Measurements from ENCODE around the gene RDH8.

The RDH8 gene, protein sequence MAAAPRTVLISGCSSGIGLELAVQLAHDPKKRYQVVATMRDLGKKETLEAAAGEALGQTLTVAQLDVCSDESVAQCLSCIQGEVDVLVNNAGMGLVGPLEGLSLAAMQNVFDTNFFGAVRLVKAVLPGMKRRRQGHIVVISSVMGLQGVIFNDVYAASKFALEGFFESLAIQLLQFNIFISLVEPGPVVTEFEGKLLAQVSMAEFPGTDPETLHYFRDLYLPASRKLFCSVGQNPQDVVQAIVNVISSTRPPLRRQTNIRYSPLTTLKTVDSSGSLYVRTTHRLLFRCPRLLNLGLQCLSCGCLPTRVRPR

DNA sequence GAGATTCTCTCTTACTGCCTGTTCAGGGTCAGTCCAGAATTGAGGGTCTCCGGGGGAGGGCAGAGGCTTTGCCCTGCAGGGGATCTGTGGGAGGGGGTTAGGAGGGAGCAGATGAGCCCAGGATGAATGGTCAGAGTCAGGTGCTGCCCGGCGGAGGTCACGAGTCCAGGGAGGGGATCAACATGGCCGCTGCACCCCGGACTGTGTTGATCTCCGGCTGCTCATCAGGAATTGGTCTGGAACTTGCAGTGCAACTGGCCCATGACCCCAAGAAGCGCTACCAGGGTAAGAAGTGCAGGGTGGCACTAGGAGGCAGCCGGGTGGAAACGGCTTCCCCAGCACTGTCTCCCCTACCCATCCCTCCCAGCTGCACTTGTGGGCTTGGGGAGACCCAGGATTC, at the start of gene RDH8:
Gene RDH8 (plus strand): TSS at position 168 of the 400 bp plus-strand sequence. CDS start 15 bp downstream, at position 183.
- DNase-seq: no peak

DNA sequence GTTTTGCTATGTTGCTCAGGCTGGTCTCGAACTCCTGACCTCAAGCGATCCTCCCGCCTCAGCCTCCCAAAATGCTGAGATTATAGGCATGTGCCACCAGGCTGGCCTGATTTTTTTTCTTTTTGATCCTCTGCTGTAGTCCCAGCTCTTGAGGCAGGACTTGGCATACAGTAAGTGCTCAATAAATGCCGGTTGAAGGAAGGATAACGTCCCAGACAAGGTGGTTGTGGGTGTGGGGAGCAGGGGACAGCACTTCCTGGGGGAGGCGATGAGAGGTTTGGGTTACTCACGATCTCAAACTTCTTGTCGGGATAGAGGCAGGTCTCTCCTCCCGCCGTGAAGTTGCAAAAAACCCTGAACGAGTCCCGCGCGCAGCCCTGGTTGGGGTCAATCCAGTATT, 47.3 kb upstream of the RDH8 start:
- no peak for DNase-seq

DNA sequence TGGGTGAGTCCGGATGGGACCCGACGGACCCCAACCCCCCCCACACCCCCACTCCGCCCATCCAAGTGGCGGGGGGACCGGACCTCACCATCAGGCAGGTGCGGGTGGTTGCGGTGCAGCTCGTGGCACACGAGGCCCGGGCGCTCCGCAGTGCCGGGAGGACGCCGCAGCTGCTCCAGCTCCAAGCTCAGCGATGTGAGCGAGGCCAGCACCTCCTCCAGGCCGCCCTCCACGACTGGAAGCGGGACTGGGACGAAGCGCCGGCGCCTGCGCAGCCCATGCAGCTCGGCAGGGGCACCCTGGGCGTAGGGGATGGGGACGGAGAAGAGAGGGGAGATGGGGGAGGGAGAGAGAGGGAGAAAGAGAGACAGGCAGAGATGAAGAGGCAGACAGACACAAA, 46.8 kb upstream of the RDH8 start:
- no peak for DNase-seq

DNA sequence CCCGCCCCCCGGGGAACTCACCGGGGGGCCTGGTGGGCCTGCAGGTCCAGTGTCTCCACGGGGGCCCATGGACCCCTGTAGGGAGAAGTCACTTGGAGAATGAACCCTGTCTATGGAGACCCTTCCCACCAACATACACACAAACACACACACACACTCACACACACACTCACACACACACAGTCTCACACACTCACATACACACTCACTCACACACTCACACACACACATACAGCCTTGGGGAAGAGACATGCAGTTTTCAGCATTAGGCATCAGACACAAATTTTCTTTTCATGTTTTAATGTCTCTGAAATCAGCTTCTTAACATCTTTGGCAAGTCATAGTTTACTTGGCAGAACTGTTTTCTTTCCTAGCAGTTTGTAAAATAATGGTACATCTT, 46.0 kb upstream of the RDH8 start:
- no peak for DNase-seq

DNA sequence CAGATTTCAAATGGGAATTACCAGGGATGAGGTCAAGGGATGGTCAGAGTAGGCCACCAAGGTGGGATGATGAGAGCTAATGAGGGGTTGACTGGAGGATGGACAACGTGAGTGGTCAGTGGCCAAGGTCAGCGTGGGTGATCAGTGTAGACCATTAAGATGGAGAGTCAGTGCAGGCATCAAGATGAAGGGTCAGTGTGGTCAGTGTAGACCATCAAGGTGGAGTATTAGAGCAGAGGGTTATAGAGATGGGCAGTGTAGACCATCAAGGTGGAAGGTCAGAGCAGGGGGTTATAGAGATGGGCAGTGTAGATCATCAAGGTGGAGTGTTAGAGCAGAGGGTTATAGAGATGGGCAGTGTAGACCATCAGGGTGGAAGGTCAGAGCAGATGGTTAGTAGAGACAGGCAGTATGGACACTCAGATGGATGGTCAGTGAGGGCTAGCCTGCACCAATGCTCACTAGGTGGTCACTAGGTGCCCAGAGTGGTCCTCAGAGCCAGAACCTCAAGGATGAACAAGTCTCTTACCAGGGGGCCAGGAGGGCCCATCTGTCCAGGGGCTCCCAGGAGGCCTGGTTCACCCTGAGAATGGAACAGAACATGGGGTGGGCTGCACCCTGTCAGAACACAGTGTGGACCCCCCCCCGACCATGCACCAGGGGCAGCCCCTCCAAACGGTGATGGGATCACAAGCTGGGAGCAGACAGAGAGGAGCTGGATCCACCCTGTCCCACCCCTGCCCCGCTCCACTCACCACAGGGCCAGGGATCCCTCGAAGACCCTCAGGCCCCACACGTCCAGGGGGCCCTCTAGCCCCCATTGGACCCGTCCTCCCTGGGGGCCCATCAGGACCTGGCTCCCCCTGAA, 44.2 kb upstream of the RDH8 start:
- no peak for DNase-seq

DNA sequence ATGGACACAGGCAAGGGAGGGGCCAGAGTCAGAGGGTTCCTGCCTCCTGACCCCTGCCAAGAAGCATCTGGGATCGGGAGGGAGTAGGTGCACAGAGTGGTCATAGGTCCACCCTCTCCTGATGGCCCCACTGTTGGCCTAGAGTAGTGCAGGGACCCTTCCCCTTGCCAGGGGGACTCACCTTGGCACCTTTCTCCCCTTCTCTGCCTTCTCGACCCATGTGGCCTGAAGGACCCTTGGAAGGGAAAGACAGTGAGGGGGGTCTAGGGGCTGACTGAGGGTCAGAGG, 43.7 kb upstream of the RDH8 start:
- no peak for DNase-seq

DNA sequence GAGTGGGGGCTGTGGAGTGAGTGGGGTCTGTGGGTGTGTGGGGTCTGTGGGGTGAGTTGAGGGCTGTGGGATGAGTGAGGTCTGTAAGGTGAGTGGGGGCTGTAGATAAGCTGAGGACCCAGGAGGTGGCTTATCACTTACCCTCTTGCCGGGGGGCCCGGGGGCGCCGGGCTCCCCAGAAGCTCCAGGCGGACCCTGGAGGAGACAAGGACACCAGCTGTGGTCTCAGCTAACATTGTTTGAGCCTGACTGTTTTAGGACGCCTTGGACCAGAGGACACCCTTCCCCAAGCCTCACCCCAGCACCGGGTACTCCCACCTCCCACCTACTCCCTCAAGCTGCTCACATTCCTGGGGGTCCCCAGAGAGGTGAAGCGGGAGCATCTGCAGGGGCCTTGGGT, 42.8 kb upstream of the RDH8 start:
- DNase-seq: no peak

DNA sequence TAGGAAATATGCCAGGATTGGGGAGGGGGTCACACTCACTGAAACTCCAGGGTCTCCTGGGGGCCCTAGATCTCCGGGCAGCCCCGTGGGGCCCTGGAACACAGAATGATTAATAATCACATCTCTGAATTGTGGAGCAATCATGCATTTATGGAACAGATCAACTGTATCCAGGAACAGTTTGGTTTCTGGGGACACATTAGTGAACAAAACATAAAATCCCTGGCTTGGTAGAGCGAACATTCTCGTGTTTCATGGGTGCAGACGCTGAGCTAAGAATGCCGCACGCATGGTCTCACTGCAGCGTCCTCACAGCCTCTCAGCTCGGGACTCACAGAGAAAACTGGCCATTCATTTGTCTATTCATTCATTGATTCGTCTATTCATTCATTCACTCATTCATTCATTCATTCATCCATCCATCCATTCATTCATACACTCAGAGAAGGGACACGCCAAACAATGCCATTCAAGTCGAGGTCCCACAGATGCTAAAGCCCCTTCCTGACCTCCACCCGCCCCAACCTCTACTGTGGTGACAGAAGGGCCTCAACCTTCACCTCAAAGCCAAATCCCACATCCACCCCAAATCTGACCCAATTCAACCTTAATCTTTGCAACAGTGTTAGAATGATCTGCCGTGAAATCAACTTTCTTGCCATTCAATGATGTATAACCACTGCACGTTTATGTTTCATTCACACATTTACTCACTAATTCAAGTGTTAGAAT, 42.0 kb upstream of the RDH8 start:
- no peak for DNase-seq

DNA sequence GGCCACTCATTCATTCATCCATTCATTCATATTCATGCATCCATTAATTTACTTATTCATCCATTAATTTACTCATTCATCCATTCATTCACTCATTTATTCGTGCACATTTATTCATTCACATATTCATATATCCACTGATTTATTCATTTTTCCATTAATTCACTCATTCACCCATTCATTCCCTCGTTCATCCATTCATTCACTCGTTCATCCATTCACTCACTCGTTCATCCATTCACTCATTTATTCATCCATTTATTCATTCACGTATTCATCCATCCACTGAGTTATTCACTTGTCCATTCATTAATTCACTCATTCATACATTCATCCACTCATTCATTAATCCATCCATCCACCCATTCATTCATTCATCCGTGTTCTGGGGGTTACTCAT, 41.2 kb upstream of the RDH8 start:
- no peak for DNase-seq

DNA sequence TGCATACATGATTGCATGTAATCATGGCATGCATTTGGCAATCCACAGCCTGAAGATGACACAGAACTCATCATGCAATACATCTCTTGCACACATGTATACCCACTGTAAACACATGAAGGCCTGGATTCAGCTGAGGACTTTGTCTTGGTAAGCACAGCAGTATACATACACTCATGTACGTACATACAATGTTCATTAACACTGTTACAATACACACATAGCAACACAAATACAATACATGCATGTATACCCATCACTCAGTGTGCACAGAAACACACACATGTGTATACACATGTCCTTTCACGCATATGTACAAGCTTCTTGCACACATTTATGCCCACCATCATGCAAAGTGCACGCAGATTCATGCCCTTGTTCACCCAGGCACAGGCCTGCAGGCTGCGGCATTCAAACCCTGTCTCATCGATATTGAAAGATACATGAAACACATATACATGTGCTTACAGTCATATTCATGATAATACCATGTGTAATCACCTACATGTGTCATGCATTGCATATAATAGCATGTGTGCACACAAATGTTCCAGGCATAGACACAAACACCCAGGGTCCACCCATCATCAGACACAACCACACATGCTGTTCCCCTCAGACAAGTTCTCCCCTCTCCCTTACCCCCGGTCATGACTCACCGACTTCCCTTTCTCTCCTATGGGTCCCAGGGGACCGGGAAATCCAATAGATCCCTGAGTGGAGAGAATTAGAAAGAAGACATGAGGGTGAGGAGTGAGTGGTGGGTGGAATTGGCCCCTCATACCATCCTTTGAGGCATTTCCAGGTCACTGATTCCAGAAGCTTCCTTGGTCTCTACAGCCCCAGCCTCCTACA, 31.6 kb upstream of the RDH8 start:
- no peak for DNase-seq

DNA sequence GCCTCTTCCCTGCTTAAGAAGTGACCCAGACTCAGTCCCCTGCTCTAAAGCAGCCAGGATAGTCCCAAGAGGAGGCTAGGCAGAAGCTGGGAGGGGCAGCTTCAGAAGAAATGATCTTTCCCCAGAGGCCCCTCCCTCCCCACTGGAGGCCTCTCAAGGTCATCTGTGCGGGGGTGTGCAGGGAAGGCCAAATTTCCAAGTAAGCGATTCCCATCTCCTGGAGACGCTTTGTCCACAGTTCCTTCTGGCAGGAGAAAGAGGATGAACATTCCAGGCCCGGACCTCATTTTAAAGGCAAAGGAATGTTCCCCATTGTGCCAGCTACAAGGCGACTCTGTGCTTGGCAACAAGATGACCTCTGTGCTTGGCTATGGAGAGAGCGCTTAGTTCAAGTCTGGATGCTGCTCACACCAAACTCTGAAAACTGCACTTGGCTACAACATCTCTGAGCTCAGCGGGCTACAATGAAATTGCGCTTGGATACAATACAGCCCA, 26.4 kb upstream of the RDH8 start:
- DNase-seq: no peak

DNA sequence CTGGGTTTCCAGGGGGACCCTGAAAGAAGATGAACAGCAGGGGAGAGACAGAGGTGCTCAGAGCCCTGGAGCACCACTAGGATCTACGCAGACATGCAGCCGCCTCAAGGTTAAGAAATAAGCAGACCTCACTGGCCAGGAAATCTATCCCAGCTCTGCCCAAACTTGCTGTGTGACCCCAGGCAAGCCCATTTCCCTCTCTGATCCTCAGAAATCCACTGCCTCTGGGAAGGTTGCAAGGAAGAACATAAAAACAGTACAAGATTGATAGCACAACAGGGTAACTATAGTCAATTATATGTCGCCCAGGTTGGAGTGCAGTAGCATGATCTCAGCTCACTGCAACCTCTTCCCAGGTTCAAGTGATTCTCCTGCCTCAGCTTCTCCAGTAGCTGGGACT, 23.8 kb upstream of the RDH8 start:
- DNase-seq: no peak

DNA sequence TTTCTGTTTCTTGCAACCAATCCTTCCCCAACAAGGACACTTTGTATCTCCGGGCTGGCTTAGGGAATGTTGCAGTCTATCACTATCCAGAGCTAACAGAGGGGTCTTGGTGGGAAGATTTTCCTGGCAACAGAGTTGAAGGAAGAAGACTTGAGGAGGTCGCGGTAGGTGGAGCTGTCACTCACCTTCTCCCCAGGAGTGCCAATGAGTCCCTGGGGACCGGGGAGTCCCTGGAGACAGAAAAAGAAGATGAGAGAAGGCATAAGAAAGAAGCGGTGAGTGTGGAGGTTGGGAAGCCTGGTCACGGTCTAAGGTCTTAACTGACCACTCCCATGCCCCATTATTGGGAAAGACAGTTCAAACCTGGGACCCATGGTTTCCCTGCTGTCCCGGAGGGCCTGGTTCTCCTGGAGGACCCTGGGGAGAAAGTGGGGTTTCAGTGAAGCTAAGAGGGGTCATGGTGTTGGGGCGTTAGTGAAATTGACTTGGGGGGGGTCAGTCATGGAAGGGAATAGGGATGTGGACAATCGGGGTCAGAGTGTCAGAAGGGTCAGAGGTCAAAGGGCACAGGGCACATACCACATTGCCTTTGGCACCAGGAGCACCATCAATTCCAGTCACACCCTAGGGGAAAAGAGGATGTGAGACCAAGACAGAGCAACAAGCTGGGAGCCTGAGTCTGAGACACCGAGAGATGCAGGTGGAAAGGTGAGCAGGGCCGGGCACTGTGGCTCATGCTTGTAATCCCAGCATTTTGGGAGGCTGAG, 21.7 kb upstream of the RDH8 start:
- no peak for DNase-seq

DNA sequence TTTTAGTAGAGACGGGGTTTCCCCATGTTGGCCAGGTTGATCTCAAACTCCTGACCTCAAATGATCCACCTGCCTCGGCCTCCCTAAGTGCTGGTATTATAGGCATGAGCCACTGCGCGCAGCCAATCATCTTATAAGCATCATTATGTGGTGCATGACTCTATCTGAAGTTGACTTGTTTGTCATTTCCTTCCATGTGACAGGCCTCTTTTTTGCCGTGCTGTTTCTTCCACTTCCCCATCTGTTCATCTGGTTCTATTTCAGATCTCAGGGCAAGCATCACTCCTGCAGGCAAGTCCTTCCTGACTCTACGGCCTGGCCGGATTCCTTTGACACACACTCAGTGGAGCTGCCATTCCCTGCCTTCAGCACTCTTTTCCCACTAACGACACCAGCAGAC, 18.2 kb upstream of the RDH8 start:
- DNase-seq: no peak

DNA sequence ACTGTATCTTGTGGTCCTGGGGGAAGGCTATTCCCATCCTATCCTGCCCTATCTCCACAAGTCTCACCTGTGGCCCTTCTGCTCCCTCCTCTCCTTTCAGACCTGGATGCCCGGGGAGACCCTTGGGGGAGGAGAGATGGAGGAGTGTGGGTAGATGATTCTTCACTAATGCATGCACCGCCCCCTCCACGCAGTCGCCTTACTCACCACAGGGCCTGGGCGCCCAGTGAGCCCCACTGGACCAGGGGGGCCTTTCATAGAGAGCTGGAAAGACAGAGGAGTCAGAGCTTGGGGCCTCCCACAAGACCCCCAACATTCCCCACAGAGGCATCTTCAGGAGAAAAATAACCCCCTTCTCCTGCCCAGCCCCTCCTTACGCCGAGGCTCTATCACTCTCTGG, 17.3 kb upstream of the RDH8 start:
- no peak for DNase-seq

DNA sequence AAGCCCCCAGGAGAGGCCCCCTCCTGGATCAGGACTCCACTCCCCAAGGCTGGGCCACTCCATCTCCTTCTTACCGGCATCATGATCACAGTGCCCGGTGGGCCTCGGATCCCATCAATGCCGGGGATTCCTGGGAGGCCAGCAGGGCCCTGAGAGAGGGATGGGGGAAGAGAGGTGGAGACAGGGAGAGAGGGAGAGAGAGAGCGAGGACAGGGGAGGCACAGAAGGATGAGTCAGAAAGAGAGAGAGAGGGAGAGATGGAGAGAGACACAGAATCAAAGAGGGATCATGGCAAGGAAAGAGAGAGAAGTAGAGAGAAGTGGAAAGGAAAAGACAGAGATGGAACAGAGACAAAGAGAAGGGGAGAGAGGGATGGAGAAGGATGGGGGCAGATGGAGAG, 16.7 kb upstream of the RDH8 start:
- DNase-seq: no peak

DNA sequence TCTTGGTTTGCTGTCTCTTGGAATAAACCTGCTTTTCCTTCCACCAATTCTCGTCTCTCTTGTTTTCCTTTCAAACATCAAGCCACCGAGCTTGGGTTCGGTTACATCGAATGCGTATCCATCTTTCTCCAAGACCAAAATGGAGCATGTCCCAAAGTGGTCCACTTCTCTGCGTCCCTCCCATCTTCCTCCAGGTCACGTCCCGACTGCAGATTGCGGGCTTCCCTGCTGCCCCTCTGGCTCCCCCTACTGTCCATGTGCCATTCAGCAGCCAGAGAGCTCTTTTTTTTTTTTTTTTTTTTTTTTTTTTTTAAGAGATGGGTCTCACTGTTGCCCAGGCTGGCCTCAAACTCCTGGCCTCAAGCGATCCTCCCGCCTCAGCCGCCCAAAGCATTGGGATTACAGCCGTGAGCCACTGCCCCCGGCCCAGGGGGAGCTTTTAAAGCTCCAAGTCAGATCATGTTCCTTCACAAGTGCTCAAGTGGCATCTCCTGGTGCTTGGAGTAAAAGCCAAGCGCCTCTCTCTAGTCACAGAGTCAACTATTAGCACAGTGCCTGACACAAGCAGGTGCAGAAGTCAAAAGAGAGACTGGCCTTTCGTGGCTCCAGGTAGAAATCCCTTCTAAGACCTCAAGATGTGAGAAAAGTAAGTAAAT, 13.0 kb upstream of the RDH8 start:
- DNase-seq: peak; percentile 52

DNA sequence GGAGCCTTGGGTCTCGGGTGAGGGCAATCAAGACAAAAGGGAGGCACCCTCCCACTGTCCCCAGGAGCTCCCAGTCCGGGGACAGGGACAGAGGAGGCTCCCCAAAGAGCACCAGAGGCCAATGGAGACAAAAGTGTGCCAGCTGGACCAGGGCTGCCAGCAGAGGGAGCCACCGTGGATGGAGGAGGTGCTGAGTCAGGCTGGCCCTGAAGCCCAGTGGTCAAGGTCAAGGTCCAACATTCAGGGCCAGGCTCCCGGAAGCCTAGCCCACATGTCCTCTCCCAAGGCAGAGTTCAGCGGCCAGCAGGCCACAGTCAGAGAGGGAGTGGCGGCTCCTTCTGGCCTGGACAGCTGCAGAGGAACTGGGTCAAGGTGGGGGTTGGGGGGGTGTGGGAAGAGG, 11.4 kb upstream of the RDH8 start:
- DNase-seq: no peak

DNA sequence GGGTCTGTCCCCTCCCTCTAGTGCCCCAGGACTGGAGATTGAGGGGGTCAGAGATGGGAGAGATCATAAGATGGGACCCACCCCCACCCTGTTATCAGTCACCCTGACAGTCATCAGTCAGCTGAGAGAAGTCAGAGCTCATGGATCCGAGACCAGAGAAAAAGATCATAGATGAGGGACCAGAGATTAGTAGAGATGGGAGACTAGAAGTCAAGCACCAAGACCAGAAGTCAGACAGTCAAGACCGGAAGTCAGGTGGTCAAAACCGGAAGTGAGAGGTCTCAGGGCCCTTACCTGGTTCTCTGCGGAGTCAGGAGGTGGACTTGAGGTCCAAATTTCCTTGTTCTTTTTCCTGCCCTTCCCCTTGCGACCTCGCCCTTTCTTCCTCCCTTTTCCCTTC, 10.0 kb upstream of the RDH8 start:
- no peak for DNase-seq

DNA sequence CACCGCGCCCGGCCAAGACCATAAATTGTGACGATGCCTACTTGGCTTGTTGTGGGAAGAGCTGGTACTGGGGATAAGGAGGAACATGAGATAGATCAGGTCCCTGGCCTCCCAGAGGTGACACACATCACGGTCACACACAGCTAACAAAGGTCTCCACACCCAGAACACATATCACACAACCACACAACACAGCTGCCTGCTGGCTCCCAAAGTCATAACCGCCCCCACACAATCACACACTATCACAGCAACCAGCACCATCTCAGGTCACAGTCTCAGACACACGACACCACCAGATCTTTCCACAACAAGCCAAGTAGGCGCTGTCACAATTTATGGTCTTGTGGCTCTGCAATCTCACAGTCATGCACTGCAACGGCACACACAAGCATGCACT, 8.7 kb upstream of the RDH8 start:
- no peak for DNase-seq

DNA sequence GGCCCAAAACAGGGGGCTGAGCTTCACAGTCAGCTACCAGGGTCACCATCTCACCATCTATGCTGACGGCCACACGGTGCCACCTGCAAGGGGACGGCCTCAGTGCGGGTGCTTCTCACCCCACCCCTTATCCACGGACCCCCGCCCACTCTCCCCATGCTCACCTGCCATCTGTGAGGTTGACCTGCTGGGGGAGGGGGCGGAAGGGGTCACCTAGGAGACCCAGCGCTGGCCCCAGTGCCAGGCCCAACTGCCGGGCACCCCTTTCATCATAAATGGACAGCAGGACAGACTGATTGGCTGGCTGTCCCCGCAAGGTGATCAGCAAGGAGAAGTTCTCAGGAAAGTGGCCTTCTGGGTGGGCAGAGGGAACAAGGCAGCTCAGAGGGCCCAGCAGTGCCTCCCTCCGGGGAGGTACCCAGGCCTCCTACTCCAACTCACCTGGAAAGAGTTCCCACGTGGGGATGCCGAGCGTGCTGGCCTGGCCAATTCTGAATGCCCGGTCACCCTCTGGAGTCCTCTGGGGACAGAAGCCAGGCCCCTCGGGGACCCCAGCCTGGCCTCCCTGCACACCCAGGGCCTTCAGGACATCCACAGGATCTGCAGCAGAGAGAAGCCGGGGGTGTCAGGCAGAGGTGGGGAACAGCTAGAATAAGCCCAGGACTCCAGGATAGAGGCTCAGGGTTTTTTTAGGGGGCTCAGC, 7.5 kb upstream of the RDH8 start:
- DNase-seq: no peak

All from NCI-H69 (cell line).